Stimulated activated naive CD4-positive, alpha-beta T cell treated with Interleukin-2 at 50 U/mL for 16 hours (primary cell): ENCODE results near the gene SYK.

Source experiments
- DNase-seq: peaks from one replicate; lab custom pipeline; 2025; lab: John Stamatoyannopoulos, UW

The SYK gene

GRCh38 chr9:90851444-90851843 is 49.8 kb downstream of the SYK start:
- DNase-seq: no peak

DNA sequence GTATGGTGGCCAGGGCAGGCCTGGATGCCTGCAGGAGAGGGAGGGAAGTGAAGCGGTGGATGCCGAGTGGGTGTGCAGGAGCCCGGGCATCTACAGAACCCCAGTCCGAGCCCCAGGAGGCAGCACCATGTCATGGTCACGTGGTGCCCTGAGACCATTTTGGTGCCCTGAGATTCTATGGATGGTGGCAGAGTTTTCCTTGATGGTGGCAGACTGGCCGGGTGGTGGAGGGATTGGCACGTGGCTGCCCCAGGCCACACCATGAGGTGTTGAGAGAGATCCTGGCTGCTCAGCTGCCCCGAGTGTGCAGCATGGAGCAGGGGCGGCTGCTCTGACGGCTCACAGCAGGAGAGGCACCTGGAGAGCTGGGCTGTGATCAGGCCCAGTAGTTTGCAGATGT is 52.3 kb downstream of the SYK start:
- DNase-seq: no peak

GRCh38 chr9:90854637-90855175 is 53.1 kb downstream of the SYK start:
- DNase-seq: no peak

- DNase-seq: no peak
Measured at GRCh38 chr9:90855208-90855902, 53.7 kb downstream of the SYK start.

- DNase-seq: no peak
Measured at GRCh38 chr9:90857091-90857490, 55.5 kb downstream of the SYK start.

- no peak for DNase-seq
Measured at GRCh38 chr9:90857855-90858254, 56.2 kb downstream of the SYK start.

- DNase-seq: no peak
Measured at GRCh38 chr9:90858457-90858901, 56.9 kb downstream of the SYK start.

- DNase-seq: no peak
Measured at GRCh38 chr9:90860382-90860781, 58.8 kb downstream of the SYK start.

- no peak for DNase-seq
Measured at GRCh38 chr9:90860826-90861225, 59.2 kb downstream of the SYK start.

GRCh38 chr9:90861380-90861779 is 59.8 kb downstream of the SYK start:
- DNase-seq: no peak

GRCh38 chr9:90861826-90862740 is 60.5 kb downstream of the SYK start:
- DNase-seq: no peak

DNA sequence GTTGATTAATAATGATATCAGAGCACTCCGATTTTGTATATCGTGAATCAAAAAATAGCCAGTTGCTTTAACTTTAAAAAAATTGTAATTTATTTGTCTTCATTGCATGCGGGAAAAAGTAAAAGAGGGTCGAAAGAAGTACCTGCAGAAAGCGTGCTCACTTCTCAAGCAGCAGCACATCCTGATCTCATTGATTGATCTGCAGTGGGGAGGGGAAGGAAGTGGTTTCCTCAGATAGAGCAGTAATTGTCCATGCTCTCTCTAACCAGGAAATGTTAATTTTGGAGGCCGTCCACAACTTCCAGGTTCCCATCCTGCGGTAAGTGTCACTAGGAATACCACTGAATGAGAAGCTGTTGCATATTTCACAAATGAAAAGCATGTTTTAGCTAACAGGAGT is 63.2 kb downstream of the SYK start:
- no peak for DNase-seq

GRCh38 chr9:90867101-90867500 is 65.5 kb downstream of the SYK start:
- DNase-seq: no peak

- no peak for DNase-seq
Measured at GRCh38 chr9:90868555-90868954, 66.9 kb downstream of the SYK start.

- DNase-seq: no peak
Measured at GRCh38 chr9:90869361-90869760, 67.7 kb downstream of the SYK start.

GRCh38 chr9:90870621-90871326 is 69.2 kb downstream of the SYK start:
- DNase-seq: peak; percentile 20

- DNase-seq: no peak
Measured at GRCh38 chr9:90871327-90871935, 69.8 kb downstream of the SYK start.

DNA sequence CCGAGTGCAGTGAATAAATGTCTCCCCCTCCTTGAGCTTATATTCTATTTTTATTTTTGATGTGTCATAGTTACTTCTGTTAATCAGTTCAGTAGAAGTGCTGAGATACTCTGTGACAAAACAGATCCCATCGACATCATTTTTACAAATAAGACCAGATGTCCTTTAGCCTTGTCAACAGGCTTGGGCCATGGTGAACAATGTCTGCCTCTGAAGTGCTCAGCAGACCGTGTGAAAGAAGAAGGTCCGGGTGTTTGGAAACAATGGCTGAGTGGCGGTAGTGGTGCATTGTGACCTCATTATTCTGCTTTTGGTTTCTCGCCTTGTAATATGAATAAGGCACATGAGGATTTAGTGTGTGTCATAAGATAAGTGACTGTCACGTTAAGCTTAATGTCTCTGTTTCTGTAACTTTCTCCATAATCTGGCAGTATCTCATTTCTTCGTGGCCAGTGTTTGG is 71.2 kb downstream of the SYK start:
- no peak for DNase-seq

- DNase-seq: no peak
Measured at GRCh38 chr9:90873422-90873821, 71.8 kb downstream of the SYK start.

DNA sequence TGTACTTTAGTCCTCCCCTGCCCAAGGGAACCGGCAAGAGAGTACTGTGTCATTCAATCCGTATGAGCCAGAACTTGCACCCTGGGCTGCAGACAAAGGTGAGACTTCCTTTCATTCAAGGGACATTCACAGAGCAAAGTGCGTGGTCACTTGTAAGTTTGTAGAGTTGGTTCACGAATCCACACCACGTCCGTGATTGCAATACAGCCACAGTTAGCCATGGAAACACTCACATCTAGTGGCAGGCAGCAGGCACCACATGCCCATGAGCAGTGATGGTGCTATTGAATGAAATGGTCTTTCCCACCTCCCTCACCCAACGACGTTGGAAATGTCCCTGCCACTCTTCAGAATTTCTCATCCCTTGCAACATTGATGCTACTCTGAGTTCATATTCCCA is 72.6 kb downstream of the SYK start:
- DNase-seq: no peak

- no peak for DNase-seq
Measured at GRCh38 chr9:90878562-90878961, 76.9 kb downstream of the SYK start.

GRCh38 chr9:90880066-90880465 is 78.4 kb downstream of the SYK start:
- no peak for DNase-seq
